CD14-positive monocyte (primary cell): ENCODE data around the gene TMEM187. TPM values are rescaled to one million over a fixed set of nuclear protein-coding genes. Genes with fewer than 3 reads are reported as not detected.
A peak's percentile ranks its signal among the peaks of the same experiment; 100 is the strongest.

Experiments
- DNase-seq, 3 donors: peaks; one replicate each; pipeline ENCODE4 v3.0.0-alpha.2; 2011 to 2022
- H2AFZ ChIP-seq: 2 replicates; pipeline ENCODE4 v1.6.0; 2012; ENCODE audit warnings: mild to moderate bottlenecking, low read depth, low read length, inconsistent platforms; ENCODE audit not compliant: insufficient read depth, poor library complexity, severe bottlenecking
- H3K27ac ChIP-seq, 2 donors: 1 replicate in 1 of 2; 2 replicates in 1 of 2; pipeline ENCODE4 v1.5.1; 2012 to 2013; ENCODE audit warnings: low read length in 2 of 2, control low read depth in 1 of 2, inconsistent platforms in 1 of 2, low read depth in 1 of 2, mild to moderate bottlenecking in 1 of 2
- H3K27me3 ChIP-seq, 2 donors: one replicate each; pipeline versions ENCODE4 v1.6.0 to v1.6.1; 2011 to 2013; ENCODE audit warnings: low read length in 2 of 2; ENCODE audit not compliant: control insufficient read depth in 2 of 2, insufficient read depth in 2 of 2
- H3K36me3 ChIP-seq, 2 donors: replicated peaks in 1 of 2; 1 replicate in 1 of 2; 2 replicates in 1 of 2; pipeline versions ENCODE4 v1.5.1 to v1.6.1; 2012 to 2013; ENCODE audit warnings: low read length in 2 of 2, control low read depth in 1 of 2, inconsistent platforms in 1 of 2, mild to moderate bottlenecking in 1 of 2; ENCODE audit not compliant: insufficient read depth in 2 of 2, control insufficient read depth in 1 of 2
- H3K4me1 ChIP-seq, 2 donors: 1 replicate in 1 of 2; 2 replicates in 1 of 2; pipeline versions ENCODE4 v1.5.1 to v1.6.1; 2012 to 2013; ENCODE audit warnings: low read length in 2 of 2, control low read depth in 1 of 2, inconsistent platforms in 1 of 2, mild to moderate bottlenecking in 1 of 2, moderate library complexity in 1 of 2; ENCODE audit not compliant: insufficient read depth in 2 of 2, control insufficient read depth in 1 of 2
- H3K4me2 ChIP-seq: replicated peaks from 2 replicates; pipeline ENCODE3; 2012; ENCODE audit warnings: low read length, moderate library complexity, mild to moderate bottlenecking; ENCODE audit not compliant: poor library complexity, severe bottlenecking; ENCODE audit errors: extremely low read depth
- H3K4me3 ChIP-seq, 3 experiments: fragments of 200-600 bp in 1 of 3; sonication (generic) in 1 of 3; replicated peaks in 1 of 3; 1 replicate in 2 of 3; 2 replicates in 1 of 3; pipeline ENCODE4 v1.5.1; 2011 to 2013; ENCODE audit warnings: low read length in 3 of 3, mild to moderate bottlenecking in 3 of 3, control low read depth in 2 of 3, low read depth in 2 of 3, inconsistent platforms in 1 of 3, moderate library complexity in 1 of 3
- H3K79me2 ChIP-seq: 2 replicates; pipeline ENCODE4 v1.6.0; 2012; ENCODE audit warnings: mild to moderate bottlenecking, control low read depth, inconsistent platforms, low read length, moderate library complexity; ENCODE audit not compliant: insufficient read depth
- H3K9ac ChIP-seq: 2 replicates; pipeline ENCODE4 v1.6.0; 2017; ENCODE audit warnings: low read length, mild to moderate bottlenecking; ENCODE audit not compliant: insufficient read depth, poor library complexity, severe bottlenecking
- H3K9me3 ChIP-seq, 2 donors: replicated peaks in 1 of 2; 1 replicate in 1 of 2; 2 replicates in 1 of 2; pipeline versions ENCODE4 v1.5.1 to v1.6.1; 2012 to 2013; ENCODE audit warnings: low read length in 2 of 2, control low read depth in 1 of 2; ENCODE audit not compliant: control insufficient read depth in 1 of 2, insufficient read depth in 1 of 2
- H4K20me1 ChIP-seq: 2 replicates; pipeline ENCODE4 v1.6.0; 2012; ENCODE audit warnings: mild to moderate bottlenecking, low read length, control low read depth, moderate library complexity; ENCODE audit not compliant: insufficient read depth
- H3K27ac Mint-ChIP-seq, 7 donors: one replicate each; pipeline ENCODE4 v1.8.0; 2020; ENCODE audit warnings: mild to moderate bottlenecking in 7 of 7, mixed read lengths in 7 of 7, moderate library complexity in 6 of 7, inconsistent platforms in 2 of 7
- H3K27me3 Mint-ChIP-seq, 3 donors: one replicate each; pipeline ENCODE4 v1.8.0; 2021 to 2022; ENCODE audit warnings: low read depth in 3 of 3, mild to moderate bottlenecking in 3 of 3, mixed read lengths in 3 of 3, moderate library complexity in 3 of 3, inconsistent platforms in 1 of 3
- H3K36me3 Mint-ChIP-seq, 2 donors: one replicate each; pipeline ENCODE4 v1.8.0; 2020; ENCODE audit warnings: mixed read lengths in 2 of 2, inconsistent platforms in 1 of 2, mild to moderate bottlenecking in 1 of 2
- H3K4me1 Mint-ChIP-seq: one replicate; pipeline ENCODE4 v1.8.0; 2020; ENCODE audit warnings: mild to moderate bottlenecking, mixed read lengths
- H3K4me3 Mint-ChIP-seq, 2 donors: one replicate each; pipeline ENCODE4 v1.8.0; 2020; ENCODE audit warnings: mild to moderate bottlenecking in 2 of 2, mixed read lengths in 2 of 2, moderate library complexity in 1 of 2
- H3K9me3 Mint-ChIP-seq, 7 donors: one replicate each; pipeline ENCODE4 v1.8.0; 2020 to 2022; ENCODE audit warnings: mixed read lengths in 7 of 7, mild to moderate bottlenecking in 6 of 7, moderate library complexity in 6 of 7, inconsistent platforms in 2 of 7
- CTCF ChIP-seq: fragments of 200-600 bp; IDR thresholded peaks from one replicate; pipeline ENCODE4 v1.8.0; 2022; ENCODE audit warnings: antibody characterized with exemption, mild to moderate bottlenecking
- WGBS: methylation state at CpG from one replicate; pipeline ENCODE4 v1.1.5; 2013; ENCODE audit warnings: missing lambda C conversion rate; ENCODE audit not compliant: insufficient coverage; 5-methylcytosine and 5-hydroxymethylcytosine counted together
- intact Hi-C, 2 donors: fragments of 100-400 bp; cut with micrococcal nuclease; formaldehyde crosslinking; loops; one replicate each; pipeline versions ENCODE4 v1.15.0 to v1.15.1; 2023
- polyA minus RNA-seq: library from RNA; depleted of rRNA, polyadenylated mRNA; stranded (reverse); fragments of >200 nt; gene quantifications from 2 replicates; pipeline ENCODE4 v1.2.3, GENCODE V29; 2012
- polyA plus RNA-seq, 3 donors: library from polyadenylated mRNA; depleted of rRNA in 1 of 3; unstranded in 2 of 3; stranded (reverse) in 1 of 3; fragments of 300-500 nt in 2 of 3; fragments of >200 nt in 1 of 3; fragmentation: Illumina TruSeq in 2 of 3; gene quantifications; 1 replicate in 2 of 3; 2 replicates in 1 of 3; pipeline ENCODE4 v1.2.3, GENCODE V29; 2012 to 2021
- total RNA-seq, 12 experiments: library from RNA in 1 of 12; stranded (reverse) in 1 of 12; fragments of 120-200 nt in 1 of 12; gene quantifications; one replicate each; pipeline ENCODE4 v1.2.4 and lab custom pipeline; 2013 to 2026; ENCODE audit warnings: mixed read lengths in 6 of 12, inconsistent platforms in 1 of 12

TMEM187 gene
- total RNA-seq (2013): 4.8 TPM
- polyA plus RNA-seq (10 to 100 TPM in 1 of 3 donors, 1 to 10 TPM in 2; 2.8 to 10.3 (median 4.9) TPM), polyA minus RNA-seq (15.1 and 23.7 TPM in 2 replicates), total RNA-seq (lab: John Stamatoyannopoulos, UW) (1.3 to 10.0 (median 5.5) reads per million in 11 experiments)

- peaks cover 47 to 52% of the 10 kb centered on the region in 2 donors for H3K4me1 ChIP-seq
- H3K79me2 ChIP-seq: peaks cover 72% of the 10 kb centered on the region
- peak within 1 kb of the TSS; percentile 99 to 100 for H3K27ac ChIP-seq
- H4K20me1 ChIP-seq: peaks cover 44% of the 10 kb centered on the region
- peak within 1 kb of the TSS; percentile 100 for H3K27ac Mint-ChIP-seq
- H3K36me3 ChIP-seq: no peaks in the 10 kb centered on the region
- H2AFZ ChIP-seq: peak within 1 kb of the TSS; percentile 84
- peak within 1 kb of the TSS; percentile 97 for H3K9ac ChIP-seq
- peaks cover 0 to 21% (median 8%) of the 10 kb centered on the region in 7 donors for H3K9me3 Mint-ChIP-seq
- H3K4me3 ChIP-seq: peak within 1 kb of the TSS; percentile 90 to 100 (median 99)
- peak within 1 kb of the TSS; percentile 87 for H3K4me2 ChIP-seq
- intact Hi-C loops: loop anchor here (5.0 kb wide), 2 partner anchors 35 to 40 kb away; no protein-coding TSS in a partner anchor
- peaks cover 0 to 41% (median 0%) of the 10 kb centered on the region in 3 donors for H3K27me3 Mint-ChIP-seq
- no peaks in the 10 kb centered on the region for H3K27me3 ChIP-seq
- peaks cover under 1 to 7% of the 10 kb centered on the region in 2 donors for H3K36me3 Mint-ChIP-seq
- DNase-seq: peak; percentile 80 to 90 (median 86)
- TF ChIP-seq CTCF: no peak
- peaks cover 42% of the 10 kb centered on the region for H3K4me1 Mint-ChIP-seq
- H3K4me3 Mint-ChIP-seq: peak within 1 kb of the TSS; percentile 99 to 100
- under 1% methylated on average over 75 of the region's 103 CpGs for WGBS
- H3K9me3 ChIP-seq: no peaks in the 10 kb centered on the region
Observed at GRCh38 chrX:153972368-153973126, at the start of gene TMEM187. Gene TMEM187, plus strand, starts transcription at chrX:153972754. Its CDS starts 9,309 bp downstream, at chrX:153982063.
